ENCODE data around the gene TBC1D24.

GRCh38 chr16:2497116-2497630 is 22.2 kb downstream of the TBC1D24 start:
- TF ChIP-seq CTCF (IDR thresholded peaks at IDR 0.05) (no peak), POLR2A (IDR thresholded peaks at IDR 0.05) (no peak)

Measured in breast epithelium (tissue), 3 donors.